Neural progenitor cell (in vitro differentiated cells): Measurements from ENCODE around the gene FRMPD2.

Experiments used
- EZH2 ChIP-seq: fragments of 200-600 bp; sonication (generic); IDR thresholded peaks from 2 replicates; pipeline ENCODE4 v1.6.1; 2017; ENCODE audit warnings: antibody characterized with exemption, mild to moderate bottlenecking, moderate library complexity
- TF ChIP-seq, protein P1 (sequence below): fragments of 200-600 bp; sonication (generic); IDR thresholded peaks from 2 replicates; pipeline ENCODE4 v1.5.1; 2017; ENCODE audit warnings: antibody characterized with exemption, mild to moderate bottlenecking

DNA sequence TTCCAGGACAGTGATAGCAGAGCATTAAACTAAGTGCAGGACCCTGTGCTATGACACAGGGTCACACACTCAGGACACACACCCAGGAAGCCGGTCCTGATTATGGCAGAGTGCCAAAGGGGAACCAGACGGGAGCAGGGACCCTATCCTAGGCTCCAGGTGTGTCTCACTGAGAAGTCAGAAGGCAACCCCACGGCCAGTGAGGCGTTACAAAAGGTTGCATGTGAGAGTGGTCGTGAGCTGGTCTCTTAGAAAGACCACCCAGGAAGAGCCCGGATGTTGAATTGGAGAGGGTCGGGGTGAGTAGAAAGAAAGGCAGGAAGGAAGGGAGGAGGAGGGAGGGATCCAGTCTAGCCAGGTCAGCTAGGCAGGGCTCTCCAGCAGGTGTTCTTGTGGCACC is 31.0 kb downstream of the FRMPD2 start:
- TF ChIP-seq EZH2: no peak
- TF ChIP-seq, protein P1, sequence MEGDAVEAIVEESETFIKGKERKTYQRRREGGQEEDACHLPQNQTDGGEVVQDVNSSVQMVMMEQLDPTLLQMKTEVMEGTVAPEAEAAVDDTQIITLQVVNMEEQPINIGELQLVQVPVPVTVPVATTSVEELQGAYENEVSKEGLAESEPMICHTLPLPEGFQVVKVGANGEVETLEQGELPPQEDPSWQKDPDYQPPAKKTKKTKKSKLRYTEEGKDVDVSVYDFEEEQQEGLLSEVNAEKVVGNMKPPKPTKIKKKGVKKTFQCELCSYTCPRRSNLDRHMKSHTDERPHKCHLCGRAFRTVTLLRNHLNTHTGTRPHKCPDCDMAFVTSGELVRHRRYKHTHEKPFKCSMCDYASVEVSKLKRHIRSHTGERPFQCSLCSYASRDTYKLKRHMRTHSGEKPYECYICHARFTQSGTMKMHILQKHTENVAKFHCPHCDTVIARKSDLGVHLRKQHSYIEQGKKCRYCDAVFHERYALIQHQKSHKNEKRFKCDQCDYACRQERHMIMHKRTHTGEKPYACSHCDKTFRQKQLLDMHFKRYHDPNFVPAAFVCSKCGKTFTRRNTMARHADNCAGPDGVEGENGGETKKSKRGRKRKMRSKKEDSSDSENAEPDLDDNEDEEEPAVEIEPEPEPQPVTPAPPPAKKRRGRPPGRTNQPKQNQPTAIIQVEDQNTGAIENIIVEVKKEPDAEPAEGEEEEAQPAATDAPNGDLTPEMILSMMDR: no peak
